Activated T-helper 9 cell treated with anti-CD3 and anti-CD28 coated beads, Interleukin-2, amount 50 U/mL, for 16 hours (primary cell): ENCODE results near the gene ANKRD37.
"Not testable (repeated sequence)": the region's sequence is repeated elsewhere in the genome, so short reads cannot be mapped to it uniquely, and the experiment has no call there.

Experiments
- DNase-seq: peaks from one replicate; pipeline ENCODE4 v3.0.0-alpha.2; 2020; ENCODE audit warnings: low read depth

Gene ANKRD37

DNA sequence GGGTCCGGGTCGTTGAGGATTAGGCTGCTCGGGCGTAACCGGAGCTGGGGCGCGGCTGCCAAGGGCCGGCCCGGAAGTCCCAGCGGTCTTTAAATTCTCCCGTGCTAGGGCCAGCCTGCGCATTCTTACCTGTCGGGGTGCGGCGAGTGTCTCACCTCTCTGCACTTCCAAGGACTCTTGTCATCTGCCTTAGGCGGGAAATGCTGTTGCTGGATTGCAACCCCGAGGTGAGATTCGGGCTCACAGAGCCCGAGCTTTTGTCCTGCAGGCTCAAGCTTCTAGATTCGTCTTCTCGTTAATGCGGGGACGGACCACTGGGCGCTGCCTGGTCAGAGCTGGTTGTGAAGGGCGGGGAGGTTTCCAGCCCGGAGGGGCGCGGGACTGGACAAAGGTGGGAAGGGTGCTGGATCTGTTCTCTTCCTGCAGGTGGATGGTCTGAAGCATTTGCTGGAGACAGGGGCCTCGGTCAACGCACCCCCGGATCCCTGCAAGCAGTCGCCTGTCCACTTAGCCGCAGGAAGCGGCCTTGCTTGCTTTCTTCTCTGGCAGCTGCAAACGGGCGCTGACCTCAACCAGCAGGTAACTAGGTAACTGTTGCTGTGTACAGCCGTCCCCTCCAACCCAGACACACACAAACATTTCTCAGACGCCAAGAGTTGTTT is at the start of gene ANKRD37:
TSS of gene ANKRD37 (plus strand) at position 118 of the 662 bp plus-strand sequence. CDS start at position 201, 83 bp downstream.
- no peak for DNase-seq

GRCh38 chr4:185346975-185347601 is 49.6 kb upstream of the ANKRD37 start:
- no peak for DNase-seq

GRCh38 chr4:185351691-185352090 is 45.0 kb upstream of the ANKRD37 start:
- no peak for DNase-seq

GRCh38 chr4:185352202-185352601 is 44.4 kb upstream of the ANKRD37 start:
- DNase-seq, result no peak

GRCh38 chr4:185352741-185353140 is 43.9 kb upstream of the ANKRD37 start:
- DNase-seq, result no peak

DNA sequence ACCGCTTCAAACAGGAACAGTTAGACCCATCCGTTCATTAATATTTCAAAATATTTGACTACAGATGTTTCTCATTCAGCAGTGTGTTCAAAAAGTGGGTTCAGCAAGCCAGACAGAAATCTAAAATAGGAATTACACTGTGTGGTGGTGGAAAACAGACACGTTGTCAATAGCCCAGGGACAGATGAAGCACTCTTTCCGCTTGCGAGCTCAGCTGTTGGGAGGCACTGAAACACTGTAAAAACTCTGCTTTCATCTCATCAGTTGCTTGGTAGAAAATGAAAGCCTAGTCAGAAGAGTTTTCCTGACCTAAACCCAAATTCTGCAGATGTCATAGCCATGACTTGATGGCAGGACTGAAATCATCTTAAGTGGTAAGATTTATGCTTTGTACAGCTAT is 39.4 kb upstream of the ANKRD37 start:
- no peak for DNase-seq

- no peak for DNase-seq
Measured at GRCh38 chr4:185357733-185358440, 38.8 kb upstream of the ANKRD37 start.

GRCh38 chr4:185358514-185358913 is 38.1 kb upstream of the ANKRD37 start:
- DNase-seq, result no peak

GRCh38 chr4:185358959-185359358 is 37.7 kb upstream of the ANKRD37 start:
- no peak for DNase-seq

- DNase-seq, result no peak
Measured at GRCh38 chr4:185359767-185360446, 36.7 kb upstream of the ANKRD37 start.

- no peak for DNase-seq
Measured at GRCh38 chr4:185361872-185362271, 34.8 kb upstream of the ANKRD37 start.

DNA sequence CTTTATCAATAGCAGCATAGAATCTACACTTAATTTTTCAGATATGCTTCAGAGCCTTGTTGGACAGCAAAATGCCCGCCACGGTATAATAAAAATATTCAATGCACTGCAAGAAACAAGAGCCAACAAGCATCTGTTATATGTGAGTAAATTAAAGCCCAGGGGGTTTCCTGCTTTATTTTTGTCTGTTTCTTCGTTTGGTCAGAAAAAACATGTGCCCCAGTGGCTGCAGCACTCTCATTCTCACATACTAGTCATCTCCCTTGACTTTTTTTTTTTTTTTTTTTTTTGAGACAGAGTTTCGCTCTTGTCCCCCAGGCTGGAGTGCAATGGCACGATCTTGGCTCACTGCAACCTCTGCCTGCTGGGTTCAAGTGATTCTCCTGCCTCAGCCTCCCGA is 34.1 kb upstream of the ANKRD37 start:
- DNase-seq, result not testable (repeated sequence)

- no peak for DNase-seq
Measured at GRCh38 chr4:185363251-185363650, 33.4 kb upstream of the ANKRD37 start.

DNA sequence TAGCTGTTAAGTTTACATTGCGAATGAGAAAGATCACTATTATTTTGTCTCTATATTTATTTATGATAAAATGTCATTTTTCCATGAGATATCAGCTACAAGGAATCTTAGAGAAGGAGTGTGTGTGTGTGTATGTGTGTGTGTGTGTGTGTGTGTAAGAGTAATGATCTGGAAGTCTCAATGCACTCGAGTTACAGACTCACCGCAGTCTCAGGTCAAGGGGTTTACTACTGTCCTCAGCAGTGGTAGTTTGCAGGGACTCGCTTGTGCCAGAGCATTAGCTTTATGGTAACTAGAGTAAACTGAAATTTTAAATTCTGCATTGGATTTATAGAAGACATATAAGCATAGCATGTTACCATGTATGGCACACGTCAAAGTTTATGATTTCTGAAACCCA is 31.8 kb upstream of the ANKRD37 start:
- no peak for DNase-seq

DNA sequence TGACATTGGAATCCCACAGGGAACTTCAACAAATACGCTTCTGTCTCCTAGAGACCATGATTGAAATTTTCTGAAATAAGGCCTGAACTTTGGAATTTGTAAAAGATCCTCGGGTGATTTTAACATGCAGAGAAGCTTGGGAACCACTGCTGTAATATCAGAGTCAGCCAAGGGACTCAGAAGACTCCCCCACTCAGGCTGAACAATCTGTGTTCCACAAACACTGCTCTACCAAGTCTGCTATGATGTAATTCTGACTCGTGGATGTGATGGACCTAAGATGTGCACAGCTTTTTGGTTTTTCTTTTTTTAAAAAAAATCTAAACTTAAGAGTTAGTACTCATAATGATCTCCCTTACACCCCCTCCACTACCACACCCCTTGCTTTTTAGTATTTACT is 26.9 kb upstream of the ANKRD37 start:
- no peak for DNase-seq

DNA sequence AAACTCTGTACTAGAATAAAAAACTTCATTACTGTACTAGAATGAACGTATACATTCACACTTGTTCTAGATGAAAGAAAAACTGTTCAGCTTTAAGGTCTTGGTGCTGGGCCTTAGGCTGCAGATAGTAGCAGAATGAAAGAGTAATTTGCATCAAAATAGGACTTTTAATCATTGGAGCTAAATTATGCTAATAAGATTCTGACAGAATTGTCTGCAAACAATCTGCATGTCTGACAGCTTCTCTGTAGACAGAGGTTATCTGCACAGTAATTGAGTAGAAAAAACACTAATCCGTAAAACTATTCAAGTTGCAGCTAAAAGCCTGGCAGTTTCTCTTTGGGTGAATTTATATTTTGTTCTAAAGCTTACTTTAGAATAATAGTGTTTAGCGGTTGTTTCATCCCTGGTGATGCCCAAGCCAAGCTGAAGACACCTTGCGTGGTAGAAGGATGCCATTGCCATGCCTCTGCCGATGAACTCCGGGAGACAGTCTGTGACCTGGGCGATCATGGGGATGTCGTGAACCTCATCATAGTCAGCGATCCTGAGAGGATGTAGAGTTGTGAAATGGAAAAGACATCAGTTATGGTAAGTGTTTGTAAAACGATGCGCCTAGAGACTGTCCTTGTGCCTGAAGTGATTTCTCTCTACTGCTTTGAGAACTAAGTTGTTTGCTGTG is 26.2 kb upstream of the ANKRD37 start:
- DNase-seq, result no peak

GRCh38 chr4:185371702-185372101 is 24.9 kb upstream of the ANKRD37 start:
- DNase-seq, result no peak

- no peak for DNase-seq
Measured at GRCh38 chr4:185374027-185374426, 22.6 kb upstream of the ANKRD37 start.

GRCh38 chr4:185374573-185374972 is 22.1 kb upstream of the ANKRD37 start:
- no peak for DNase-seq

- DNase-seq, result no peak
Measured at GRCh38 chr4:185378264-185378663, 18.4 kb upstream of the ANKRD37 start.

DNA sequence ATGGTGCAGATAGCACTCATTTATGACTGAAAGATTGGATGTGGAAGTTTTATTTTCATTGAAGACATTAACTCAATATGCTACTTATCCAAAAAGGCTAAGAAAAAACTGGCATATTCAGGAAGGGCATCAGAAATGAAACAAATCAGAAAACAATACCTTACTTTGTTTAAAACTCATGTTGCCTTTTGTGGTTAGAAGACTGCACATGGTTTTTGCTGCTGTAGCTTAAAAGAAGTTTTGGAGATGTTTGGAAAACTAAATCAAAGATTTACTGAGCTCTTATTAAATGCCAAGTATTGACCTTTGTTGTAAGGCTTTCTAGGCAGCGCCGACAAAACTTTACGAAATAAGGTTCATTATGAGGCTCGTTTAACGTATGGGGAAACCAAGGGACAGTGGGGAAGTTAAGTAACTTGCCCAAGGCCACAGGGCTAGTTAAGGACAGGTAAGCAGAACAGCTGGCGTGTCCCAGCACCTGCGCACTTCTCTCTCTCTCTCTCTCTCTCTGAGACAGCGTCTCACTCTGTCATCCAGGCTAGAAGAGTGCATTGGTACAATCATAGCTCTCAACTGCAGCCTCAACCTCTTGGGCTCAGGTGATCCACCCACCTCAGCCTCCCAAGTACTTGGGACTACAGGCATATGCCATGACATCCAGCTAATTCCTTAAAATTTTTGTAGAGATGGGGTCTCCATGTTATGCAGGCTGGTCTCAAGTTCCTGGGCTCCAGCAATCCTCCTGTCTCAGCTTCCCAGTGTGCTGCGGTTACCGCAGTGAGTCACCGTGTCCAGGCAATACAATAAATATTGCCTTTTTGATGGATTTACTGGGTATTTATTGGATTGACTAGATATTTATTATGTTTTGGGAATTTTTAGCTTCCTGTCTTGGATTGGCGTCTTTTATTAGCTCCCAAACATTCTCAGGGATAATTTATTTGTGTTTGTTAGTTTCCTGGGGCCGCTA is 17.0 kb upstream of the ANKRD37 start:
- no peak for DNase-seq
